Astrocyte of the cerebellum (primary cell): ENCODE measurements around the gene GMPR.
"Not testable (repeated sequence)": the region's sequence is repeated elsewhere in the genome, so short reads cannot be mapped to it uniquely, and the experiment has no call there.

ENCODE experiments used
- DNase-seq: peaks from one replicate; pipeline ENCODE4 v3.0.0-alpha.2; 2011; ENCODE audit warnings: low read depth
- H3K4me3 ChIP-seq: 2 replicates; pipeline ENCODE4 v1.5.1; 2011; ENCODE audit warnings: mild to moderate bottlenecking, low read depth, low read length, moderate library complexity
- in situ Hi-C: cut with HindIII; loops from 2 replicates; pipeline ENCODE4 v1.10.0; 2017; ENCODE audit warnings: low sequenced_read_pairs
- TF ChIP-seq, protein P1 (sequence below): IDR thresholded peaks from 2 replicates; pipeline ENCODE4 v1.5.1; 2012; ENCODE audit warnings: low read length, low read depth, moderate library complexity, mild to moderate bottlenecking; ENCODE audit errors: missing control alignments

Gene GMPR

GRCh38 chr6:16224409-16224808 lies 14.0 kb upstream of the GMPR start:
- DNase-seq, result no peak
- H3K4me3 ChIP-seq, result no peak overlapping the region
- in situ Hi-C loops, result no loop called here
- TF ChIP-seq, protein P1, sequence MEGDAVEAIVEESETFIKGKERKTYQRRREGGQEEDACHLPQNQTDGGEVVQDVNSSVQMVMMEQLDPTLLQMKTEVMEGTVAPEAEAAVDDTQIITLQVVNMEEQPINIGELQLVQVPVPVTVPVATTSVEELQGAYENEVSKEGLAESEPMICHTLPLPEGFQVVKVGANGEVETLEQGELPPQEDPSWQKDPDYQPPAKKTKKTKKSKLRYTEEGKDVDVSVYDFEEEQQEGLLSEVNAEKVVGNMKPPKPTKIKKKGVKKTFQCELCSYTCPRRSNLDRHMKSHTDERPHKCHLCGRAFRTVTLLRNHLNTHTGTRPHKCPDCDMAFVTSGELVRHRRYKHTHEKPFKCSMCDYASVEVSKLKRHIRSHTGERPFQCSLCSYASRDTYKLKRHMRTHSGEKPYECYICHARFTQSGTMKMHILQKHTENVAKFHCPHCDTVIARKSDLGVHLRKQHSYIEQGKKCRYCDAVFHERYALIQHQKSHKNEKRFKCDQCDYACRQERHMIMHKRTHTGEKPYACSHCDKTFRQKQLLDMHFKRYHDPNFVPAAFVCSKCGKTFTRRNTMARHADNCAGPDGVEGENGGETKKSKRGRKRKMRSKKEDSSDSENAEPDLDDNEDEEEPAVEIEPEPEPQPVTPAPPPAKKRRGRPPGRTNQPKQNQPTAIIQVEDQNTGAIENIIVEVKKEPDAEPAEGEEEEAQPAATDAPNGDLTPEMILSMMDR, result no peak

DNA sequence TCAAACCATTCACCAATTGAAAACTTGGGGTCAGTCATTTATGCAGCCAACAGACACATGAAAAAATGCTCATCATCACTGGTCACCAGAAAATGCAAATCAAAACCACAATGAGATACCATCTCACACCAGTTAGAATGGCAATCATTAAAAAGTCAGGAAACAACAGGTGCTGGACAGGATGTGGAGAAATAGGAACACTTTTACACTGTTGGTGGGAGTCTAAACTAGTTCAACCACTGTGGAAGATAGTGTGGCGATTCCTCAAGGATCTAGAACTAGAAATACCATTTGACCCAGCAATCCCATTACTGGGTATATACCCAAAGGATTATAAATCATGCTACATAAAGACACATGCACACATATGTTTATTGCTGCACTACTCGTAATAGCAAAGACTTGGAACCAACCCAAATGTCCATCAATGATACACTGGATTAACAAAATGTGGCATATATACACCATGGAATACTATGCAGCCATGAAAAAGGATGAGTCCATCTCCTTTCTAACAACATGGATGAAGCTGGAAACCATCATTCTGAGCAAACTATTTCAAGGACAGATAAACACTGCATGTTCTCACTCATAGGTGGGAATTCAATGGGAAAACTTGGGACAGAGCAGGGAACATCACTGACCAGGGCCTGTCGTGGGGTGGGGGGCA lies 13.2 kb upstream of the GMPR start:
- in situ Hi-C loops, H3K4me3 ChIP-seq, DNase-seq: not testable (repeated sequence)

DNA sequence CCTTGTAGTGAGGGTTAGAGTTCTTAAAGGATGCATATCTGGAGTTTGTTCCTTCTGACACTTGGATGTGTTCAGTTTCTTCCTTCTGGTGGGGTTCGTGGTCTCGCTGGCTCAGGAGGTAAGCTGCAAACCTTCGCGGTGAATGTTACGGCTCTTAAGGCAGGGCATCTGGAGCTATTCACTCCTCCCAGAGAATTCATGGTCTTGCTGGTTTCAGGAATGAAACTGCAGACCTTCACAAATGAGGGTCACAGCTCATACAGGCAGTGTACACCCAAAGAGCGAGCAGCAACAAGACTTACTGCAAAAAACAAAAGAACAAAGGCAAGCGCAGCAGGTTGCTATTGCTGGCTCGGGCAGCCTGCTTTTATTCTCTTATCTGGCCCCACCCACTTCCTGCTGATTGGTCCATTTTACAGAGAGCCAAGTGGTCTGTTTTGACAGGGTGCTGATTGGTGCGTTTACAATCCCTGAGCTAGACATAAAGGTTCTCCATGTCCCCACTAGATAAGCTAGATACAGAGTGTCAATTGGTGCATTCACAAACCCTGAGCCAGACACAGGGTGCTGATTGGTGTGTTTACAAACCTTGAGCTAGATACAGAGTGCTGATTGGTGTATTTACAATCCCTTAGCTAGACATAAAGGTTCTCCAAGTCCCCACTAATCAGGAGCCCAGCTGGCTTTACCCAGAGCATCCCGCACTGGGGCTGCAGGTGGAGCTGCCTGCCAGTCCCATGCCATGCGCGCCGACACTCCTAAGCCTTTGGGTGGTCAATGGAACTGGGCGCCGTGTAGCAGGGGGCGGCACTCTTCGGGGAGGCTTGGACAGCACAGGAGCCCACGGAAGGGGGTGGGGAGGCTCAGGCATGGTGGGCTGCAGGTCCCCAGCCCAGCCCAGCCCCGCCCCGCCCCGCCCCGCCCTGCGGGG lies 12.0 kb upstream of the GMPR start:
- H3K4me3 ChIP-seq, DNase-seq, in situ Hi-C loops: not testable (repeated sequence)

DNA sequence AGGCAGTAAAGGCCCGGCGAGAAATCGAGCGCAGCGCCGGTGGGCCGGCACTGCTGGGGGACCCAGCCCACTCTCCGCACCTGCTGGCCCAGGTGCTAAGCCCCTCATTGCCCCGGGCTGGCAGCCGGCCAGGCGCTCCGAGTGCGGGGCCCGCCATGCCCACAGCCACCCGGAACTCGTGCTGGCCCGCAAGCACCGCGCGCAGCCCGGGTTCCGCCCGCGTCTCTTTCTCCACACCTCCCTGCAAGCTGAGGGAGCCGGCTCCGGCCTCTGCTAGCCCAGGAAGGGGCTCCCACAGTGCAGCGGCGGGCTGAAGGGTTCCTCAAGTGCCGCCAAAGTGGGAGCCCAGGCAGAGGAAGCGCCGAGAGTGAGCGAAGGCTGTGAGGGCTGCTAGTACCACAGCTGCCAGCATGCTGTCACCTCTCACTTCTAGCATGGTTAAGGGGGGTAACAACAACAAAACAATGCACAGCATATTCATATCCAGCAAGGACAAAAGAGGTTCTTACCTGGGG lies 11.3 kb upstream of the GMPR start:
- DNase-seq, result no peak
- TF ChIP-seq, protein P1, result no peak
- no peak overlapping the region for H3K4me3 ChIP-seq
- in situ Hi-C loops, result no loop called here

DNA sequence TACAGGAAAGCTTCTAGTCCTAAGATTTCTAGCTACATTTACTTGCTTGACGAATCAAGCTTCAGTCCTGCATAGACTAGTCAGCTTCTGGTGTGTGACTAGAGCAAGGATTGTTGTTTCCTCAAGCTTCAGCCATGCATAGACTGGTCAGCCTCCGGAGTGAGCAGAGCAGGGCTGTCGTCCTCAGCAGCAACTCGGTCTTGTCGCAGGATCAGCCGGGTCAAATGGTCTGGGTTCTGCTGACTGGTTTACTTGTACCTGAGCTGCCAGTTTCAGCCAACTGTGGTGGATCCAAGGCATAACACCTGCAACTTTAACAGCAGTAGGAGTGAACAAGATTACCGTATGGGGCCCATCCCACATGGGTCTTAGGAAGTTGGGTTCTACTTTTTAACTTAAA lies 10.8 kb upstream of the GMPR start:
- in situ Hi-C loops, result no loop called here
- TF ChIP-seq, protein P1, result no peak
- H3K4me3 ChIP-seq, result no peak overlapping the region
- DNase-seq, result no peak

DNA sequence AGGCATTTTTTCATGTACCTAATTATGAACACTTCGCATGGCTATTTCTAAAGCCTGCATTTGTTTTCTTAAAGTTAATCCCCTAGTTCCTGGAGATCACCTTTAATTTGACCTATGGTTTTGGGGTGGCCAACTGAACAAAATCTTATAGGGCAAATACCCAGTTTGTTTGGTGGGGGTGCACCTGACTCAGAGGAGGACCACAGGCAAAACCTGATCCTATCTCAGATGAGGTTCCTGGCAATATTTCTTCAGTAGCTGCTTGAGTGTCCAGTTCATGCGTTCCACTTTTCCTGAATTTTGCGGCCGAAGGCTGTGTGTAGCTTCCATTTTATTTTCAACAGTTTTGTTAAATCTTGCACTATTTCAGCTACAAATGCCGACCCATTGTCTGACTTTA lies 10.3 kb upstream of the GMPR start:
- in situ Hi-C loops, result no loop called here
- H3K4me3 ChIP-seq, result no peak overlapping the region
- no peak for DNase-seq
- TF ChIP-seq, protein P1, result no peak

DNA sequence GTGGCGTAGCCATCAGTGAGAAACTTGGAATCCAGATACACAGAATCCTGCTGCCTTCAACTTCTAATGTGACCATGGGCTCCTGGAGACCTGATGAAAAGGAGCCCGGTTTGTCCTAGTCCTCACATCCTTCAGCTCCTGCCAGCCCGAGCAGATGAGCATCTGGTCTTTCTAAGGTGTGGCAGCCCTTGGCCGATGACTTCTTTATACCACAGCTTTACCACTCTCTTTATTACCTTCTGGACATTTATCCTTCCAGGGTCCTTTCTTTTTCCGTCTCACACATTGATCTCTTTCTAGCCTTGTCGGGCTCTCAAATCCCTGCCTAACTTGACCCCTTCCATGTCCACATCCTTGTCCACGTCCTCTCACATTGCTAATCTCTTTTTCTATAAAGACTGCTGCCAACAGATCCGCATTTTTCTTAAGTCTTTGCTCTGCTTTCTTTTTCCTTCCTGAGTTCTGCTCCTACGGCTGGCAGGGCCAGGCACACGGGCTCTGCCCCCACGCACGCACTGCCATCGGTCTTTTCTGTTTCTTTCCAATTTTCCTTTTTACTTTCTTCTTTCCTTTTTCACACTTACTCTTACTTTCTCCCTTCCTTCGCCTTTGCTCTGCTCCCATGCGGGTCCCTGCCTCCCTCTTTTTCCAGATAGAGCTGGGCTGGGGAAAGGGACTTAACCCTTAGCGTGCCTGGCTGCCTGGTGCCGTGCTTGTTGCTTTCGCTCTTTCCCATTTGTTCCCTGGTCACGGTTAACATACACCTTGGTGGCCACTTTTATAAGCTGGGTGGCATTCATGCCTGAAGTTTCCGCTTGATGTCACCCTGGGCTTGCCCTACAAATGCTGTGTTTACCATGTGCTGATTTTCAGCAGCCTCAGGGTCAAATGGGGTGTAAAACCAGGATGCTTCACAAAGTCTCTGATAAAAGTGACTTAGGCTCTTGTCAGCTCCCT lies 9.4 kb upstream of the GMPR start:
- TF ChIP-seq, protein P1, result no peak
- no peak for DNase-seq
- no peak overlapping the region for H3K4me3 ChIP-seq
- in situ Hi-C loops, result no loop called here
